SK-N-SH treated with all-trans-retinoic acid at 6 μM for 48 hours (cell line): ENCODE results near the gene COL26A1.

ENCODE experiments used
- ATAC-seq: fragments of 200-7000 bp; cut with Tn5 transposase; 3 replicates; pipeline ENCODE4 v1.9.1; 2020; ENCODE audit warnings: mild to moderate bottlenecking, moderate library complexity
- ARNTL ChIP-seq: fragments of 450-650 bp; formaldehyde crosslinking; IDR thresholded peaks from 2 replicates; pipeline ENCODE4 v1.5.0; 2020; ENCODE audit warnings: low read depth, mild to moderate bottlenecking, moderate library complexity, borderline replicate concordance
- CREB5 ChIP-seq: fragments of 250-450 bp; sonication (Bioruptor Pico); IDR thresholded peaks from 2 replicates; pipeline ENCODE4 v1.5.1; 2020; ENCODE audit warnings: low read depth, mild to moderate bottlenecking, moderate library complexity
- CSDC2 ChIP-seq: fragments of 250-450 bp; sonication (Bioruptor Pico); IDR thresholded peaks from 2 replicates; pipeline ENCODE4 v1.5.0; 2020; ENCODE audit warnings: mild to moderate bottlenecking, moderate library complexity
- CSRNP3 ChIP-seq: fragments of 250-450 bp; sonication (Bioruptor Pico); IDR thresholded peaks from 2 replicates; pipeline ENCODE4 v1.5.1; 2021; ENCODE audit warnings: mild to moderate bottlenecking, moderate library complexity
- ESRRG ChIP-seq: fragments of 250-450 bp; sonication (Bioruptor Pico); IDR thresholded peaks from 2 replicates; pipeline ENCODE4 v1.6.1; 2021; ENCODE audit warnings: mild to moderate bottlenecking
- GLIS3 ChIP-seq: fragments of 250-450 bp; sonication (Bioruptor Pico); IDR thresholded peaks from 2 replicates; pipeline ENCODE4 v1.5.0; 2020; ENCODE audit warnings: mild to moderate bottlenecking, moderate library complexity
- PATZ1 ChIP-seq: fragments of 250-450 bp; sonication (Bioruptor Pico); IDR thresholded peaks from 2 replicates; pipeline ENCODE4 v1.8.0; 2020; ENCODE audit warnings: mild to moderate bottlenecking, moderate library complexity, borderline replicate concordance
- POU6F1 ChIP-seq: fragments of 250-450 bp; sonication (Bioruptor Pico); IDR thresholded peaks from 2 replicates; pipeline ENCODE4 v1.8.0; 2021; ENCODE audit warnings: low read depth, mild to moderate bottlenecking, moderate library complexity, borderline replicate concordance
- PPARA ChIP-seq: fragments of 250-450 bp; sonication (Bioruptor Pico); IDR thresholded peaks from 2 replicates; pipeline ENCODE4 v1.5.0; 2020; ENCODE audit warnings: mild to moderate bottlenecking, borderline replicate concordance
- RARB ChIP-seq: fragments of 250-450 bp; sonication (Bioruptor Pico); IDR thresholded peaks from 2 replicates; pipeline ENCODE4 v1.8.0; 2021; ENCODE audit warnings: mild to moderate bottlenecking, moderate library complexity
- SNAI2 ChIP-seq: fragments of 250-450 bp; sonication (Bioruptor Pico); IDR thresholded peaks from 2 replicates; pipeline ENCODE4 v1.5.0; 2020; ENCODE audit warnings: mild to moderate bottlenecking, moderate library complexity
- TOX ChIP-seq: fragments of 250-450 bp; sonication (Bioruptor Pico); IDR thresholded peaks from 2 replicates; pipeline ENCODE4 v1.8.0; 2021; ENCODE audit warnings: mild to moderate bottlenecking, moderate library complexity, borderline replicate concordance
- TSHZ2 ChIP-seq: fragments of 250-450 bp; sonication (Bioruptor Pico); IDR thresholded peaks from 2 replicates; pipeline ENCODE4 v1.5.0; 2020; ENCODE audit warnings: mild to moderate bottlenecking, moderate library complexity
- ZFP3 ChIP-seq: fragments of 250-450 bp; sonication (Bioruptor Pico); IDR thresholded peaks from 2 replicates; pipeline ENCODE4 v1.5.0; 2020; ENCODE audit warnings: mild to moderate bottlenecking, moderate library complexity
- ZFP30 ChIP-seq: fragments of 450-650 bp; formaldehyde crosslinking; IDR thresholded peaks from 2 replicates; pipeline ENCODE4 v1.5.0; 2022; ENCODE audit warnings: mild to moderate bottlenecking, moderate library complexity
- ZNF565 ChIP-seq: fragments of 450-650 bp; formaldehyde crosslinking; conservative IDR thresholded peaks from 2 replicates; pipeline ENCODE4 v1.5.0; 2020; ENCODE audit warnings: low read depth, mild to moderate bottlenecking, moderate library complexity
- ZNF8 ChIP-seq: fragments of 450-650 bp; formaldehyde crosslinking; IDR thresholded peaks from 2 replicates; pipeline ENCODE4 v1.5.0; 2020; ENCODE audit warnings: mild to moderate bottlenecking, moderate library complexity

COL26A1 gene

GRCh38 chr7:101400751-101401150, 38.1 kb downstream of the COL26A1 start:
- ATAC-seq, result no peak
- TF ChIP-seq ZNF8 (CRISPR knock-in tag), result no peak
- no peak for TF ChIP-seq CSDC2 (CRISPR knock-in tag)
- no peak for TF ChIP-seq PPARA (CRISPR knock-in tag)
- no peak for TF ChIP-seq GLIS3 (CRISPR knock-in tag)
- no peak for TF ChIP-seq ESRRG
- TF ChIP-seq CSRNP3, result no peak
- no peak for TF ChIP-seq TOX (CRISPR knock-in tag)
- TF ChIP-seq ZNF565, result no peak

GRCh38 chr7:101401390-101402080, 38.9 kb downstream of the COL26A1 start:
- TF ChIP-seq ARNTL (CRISPR knock-in tag) (no peak), ZFP30 (CRISPR knock-in tag) (no peak), TOX (CRISPR knock-in tag) (no peak), CSRNP3 (no peak), GLIS3 (CRISPR knock-in tag) (no peak), TSHZ2 (CRISPR knock-in tag) (no peak), POU6F1 (CRISPR knock-in tag) (no peak), SNAI2 (CRISPR knock-in tag) (no peak), RARB (CRISPR knock-in tag) (no peak), PATZ1 (CRISPR knock-in tag) (no peak), ZFP3 (CRISPR knock-in tag) (no peak), PPARA (CRISPR knock-in tag) (no peak), ZNF8 (CRISPR knock-in tag) (no peak)
- TF ChIP-seq, all 23 proteins: peak for 0
- peak; percentile 45 for ATAC-seq

- peak; percentile 83 for ATAC-seq
- TF ChIP-seq CSRNP3 (no peak), TOX (CRISPR knock-in tag) (no peak), GLIS3 (CRISPR knock-in tag) (0 out of 2 replicates have a peak, but pooled peaks have one; percentile 61), CREB5 (CRISPR knock-in tag) (no peak), ZNF8 (CRISPR knock-in tag) (no peak), ZNF565 (no peak), ZFP3 (CRISPR knock-in tag) (peak; percentile 75), ZFP30 (CRISPR knock-in tag) (no peak), POU6F1 (CRISPR knock-in tag) (0 out of 2 replicates have a peak, but pooled peaks have one; percentile 35)
Measured at GRCh38 chr7:101402081-101402779, 39.6 kb downstream of the COL26A1 start.
